ENCODE measurements around the gene RNASE13.
"Not testable (repeated sequence)": the region's sequence is repeated elsewhere in the genome, so short reads cannot be mapped to it uniquely, and the experiment has no call there.

Gene RNASE13

DNA sequence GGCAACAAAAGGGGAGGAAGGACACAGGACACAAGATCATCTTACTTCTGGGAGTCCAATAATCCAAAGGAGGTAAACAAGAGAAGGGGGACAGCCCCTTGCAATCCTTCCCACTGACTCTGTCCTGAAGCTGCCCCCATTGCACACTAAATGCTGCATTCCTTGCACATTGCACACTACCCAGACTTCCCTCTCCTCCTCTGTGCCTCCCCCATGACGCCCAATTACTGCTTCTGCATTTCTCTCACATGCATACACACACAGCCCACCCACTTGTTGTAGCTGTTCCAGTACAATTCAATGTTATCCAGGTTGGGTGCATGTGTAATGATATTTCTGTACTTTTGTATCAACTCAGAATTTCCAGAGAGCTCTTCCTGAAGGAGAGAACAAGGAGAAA, 15.2 kb downstream of the RNASE13 start:
- no peak for DNase-seq

DNA sequence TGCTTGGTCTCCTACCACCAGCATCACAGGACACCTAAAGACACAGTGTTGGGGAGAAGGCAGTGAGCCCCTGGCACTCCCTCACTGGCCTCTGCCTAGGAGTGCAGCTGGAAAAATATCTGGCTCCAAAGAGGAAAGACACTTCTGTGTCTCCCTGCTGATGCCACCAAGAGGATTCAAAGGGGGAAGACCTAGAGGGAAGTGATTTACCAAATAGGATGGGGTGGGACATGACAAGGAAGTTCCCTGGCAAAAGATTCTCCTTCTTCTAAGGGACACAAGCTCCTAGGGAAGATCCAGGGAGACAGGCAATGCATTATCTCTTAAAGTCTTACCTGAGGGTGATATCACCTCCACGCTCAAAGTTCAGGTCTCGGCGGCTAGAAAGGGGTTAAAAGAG, 15.8 kb downstream of the RNASE13 start:
- no peak for DNase-seq

DNA sequence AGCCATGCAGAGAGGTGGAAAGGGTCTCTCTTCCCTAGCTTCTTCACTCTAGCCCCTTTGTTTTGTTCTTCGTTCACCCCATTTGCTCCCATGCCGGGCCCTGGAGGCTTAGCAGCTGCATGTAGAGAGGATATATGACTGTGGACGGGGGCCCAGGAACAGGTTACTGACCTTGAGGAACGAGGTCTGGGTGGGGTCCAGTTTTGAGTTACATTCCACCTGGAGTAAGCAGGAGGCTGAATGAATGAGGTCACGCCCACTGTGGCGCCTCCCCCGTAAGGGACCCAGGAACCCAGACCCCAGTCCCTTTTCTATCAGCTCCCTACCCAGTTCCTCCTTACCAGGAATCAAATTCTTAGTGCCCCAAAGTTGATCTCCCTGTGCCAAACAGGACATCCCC, 16.3 kb downstream of the RNASE13 start:
- no peak for DNase-seq

DNA sequence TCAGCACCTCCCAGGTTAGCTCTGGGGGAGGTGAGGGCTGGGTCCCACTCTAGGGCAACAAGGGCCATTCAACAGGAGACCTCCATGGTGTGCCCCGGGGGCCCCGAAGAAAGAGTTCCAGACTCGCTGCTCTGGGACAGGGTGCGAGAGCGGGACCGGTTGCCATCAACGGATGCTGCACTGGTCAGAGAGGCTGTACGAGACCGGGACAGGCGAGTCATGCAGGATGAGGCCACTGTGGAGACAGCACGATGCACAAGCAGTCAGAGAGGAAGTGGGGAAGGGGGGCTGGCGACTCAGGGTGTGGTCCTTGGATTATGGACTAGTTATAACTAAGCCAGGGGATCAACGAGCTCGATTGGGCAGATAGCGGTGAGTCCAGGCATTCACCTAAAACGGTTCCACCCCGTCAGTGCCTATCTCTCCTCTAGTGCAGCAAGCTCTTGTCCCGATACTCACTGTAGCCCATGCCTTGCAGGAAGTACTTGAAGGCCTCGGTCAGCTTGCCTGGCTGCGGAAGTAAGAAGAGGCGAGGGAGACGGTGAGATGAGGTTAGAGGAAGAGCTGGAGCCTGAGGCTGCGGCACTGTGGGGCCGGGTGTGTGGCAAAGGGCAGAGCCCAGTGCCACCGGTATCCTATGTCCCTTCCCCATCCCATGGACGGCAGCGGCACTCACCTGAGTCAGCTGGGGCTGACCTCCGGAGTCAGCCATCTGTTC, 16.9 kb downstream of the RNASE13 start:
- no peak for DNase-seq

DNA sequence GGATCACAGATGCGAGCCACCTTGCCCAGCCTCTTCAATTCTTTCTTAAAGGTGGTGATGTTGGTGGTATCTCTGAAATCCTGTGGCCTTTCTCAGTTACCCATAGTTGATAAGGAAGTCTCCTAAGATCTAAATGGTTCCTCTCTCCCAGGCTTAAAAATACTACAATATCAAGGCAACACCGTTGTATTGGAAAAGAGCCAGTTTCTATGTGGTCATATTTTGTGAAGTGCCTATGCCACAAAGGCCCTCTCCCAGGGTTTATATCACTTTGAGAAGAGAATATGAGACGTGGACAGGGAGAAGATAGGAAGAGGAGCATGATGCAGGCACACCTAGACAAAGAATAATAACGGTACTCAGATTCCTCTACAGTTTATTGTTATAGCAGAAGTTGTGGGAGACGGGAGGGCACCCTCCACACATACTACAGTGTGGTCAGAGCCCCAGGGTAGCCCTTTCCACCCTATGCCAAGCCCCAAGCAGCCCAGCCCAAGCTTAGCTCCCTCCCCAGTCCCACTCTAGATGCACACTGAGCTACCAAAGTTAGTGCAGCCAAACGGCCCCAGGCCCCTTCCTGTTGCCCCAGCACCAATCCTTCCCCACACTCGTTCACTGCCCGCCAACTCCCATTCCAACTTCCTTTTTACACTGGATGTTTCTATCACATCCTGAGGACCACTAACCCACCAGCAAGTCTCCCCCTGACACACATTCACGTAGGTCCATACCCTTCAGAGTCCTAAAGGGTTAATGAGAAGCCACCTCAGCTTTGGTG, 18.0 kb downstream of the RNASE13 start:
- DNase-seq = no peak

DNA sequence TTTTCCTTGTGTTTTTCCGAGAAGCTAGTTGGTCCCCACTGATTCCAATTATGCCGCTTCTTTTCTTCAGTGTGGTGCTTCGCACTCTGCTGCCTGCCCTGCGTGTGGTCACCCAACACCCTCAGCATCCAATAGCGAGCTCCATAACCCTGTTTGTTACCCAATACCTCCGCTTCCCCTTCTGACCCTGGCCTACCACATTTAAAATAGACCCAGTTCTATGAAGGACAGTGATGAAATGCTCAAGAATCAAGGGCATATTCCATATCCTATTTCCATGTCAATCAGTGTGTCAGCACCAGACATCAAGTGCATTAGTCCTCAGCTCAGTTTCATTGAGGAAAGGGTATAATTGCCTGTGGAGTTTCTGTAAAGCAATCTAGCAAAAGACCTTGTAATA, 19.3 kb downstream of the RNASE13 start:
- DNase-seq = no peak

DNA sequence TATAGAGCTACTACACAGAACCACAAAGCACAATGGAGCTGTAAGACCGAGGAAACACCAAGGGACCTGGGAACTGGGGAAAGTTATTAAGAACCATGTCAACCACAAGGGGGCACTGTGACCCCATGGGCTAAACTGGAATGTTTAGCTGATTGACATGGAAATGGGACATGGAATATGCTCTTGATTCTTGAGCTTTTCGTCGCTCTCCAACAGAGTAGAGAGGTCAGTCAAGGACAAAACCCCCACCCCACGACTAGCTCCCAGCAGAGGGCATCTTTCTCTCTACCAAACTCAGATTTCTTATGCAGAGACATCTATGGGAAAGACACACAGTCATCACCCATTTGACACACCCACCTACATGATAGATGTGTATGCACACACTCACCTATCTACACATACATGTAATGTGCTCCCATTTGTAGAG, 19.8 kb downstream of the RNASE13 start:
- DNase-seq = peak; percentile 70

DNA sequence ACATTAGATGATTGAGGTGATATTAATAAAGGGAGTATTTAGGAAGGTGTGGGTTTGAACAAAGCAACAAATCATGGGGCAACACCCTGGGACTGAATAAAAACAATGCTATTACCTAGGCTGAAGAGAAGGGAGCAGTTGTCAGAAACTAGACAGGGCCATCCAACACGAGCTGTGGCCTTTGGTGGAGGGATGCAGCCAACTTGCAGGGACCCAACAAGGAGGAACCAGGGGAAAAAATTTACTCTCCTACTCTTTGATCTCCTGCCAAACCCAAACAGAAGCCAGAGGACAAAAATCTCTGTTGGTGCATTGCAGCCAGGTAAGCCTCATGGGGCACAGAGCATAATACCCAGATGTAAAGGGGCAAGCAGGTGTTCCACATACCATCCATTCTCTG, 23.5 kb downstream of the RNASE13 start:
- no peak for DNase-seq

DNA sequence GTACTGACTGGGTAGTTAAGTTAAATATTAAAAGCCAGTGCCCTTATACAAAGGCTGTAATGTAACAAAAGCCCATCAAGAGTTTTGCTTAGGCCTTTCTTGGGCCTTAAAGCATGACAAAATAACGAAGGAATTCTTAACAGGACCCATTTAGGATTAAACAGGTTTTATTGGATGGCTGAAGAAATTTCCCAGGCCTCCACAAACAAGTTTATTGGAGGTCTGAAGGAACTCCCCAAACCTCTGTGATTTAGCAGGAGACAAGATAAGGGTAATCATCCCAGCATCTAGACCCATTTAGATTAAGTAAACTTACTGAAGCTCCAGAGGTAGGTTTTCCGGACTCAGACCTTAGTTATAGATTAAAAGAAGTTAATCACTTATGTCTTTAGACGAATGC, 24.9 kb downstream of the RNASE13 start:
- DNase-seq = not testable (repeated sequence)

DNA sequence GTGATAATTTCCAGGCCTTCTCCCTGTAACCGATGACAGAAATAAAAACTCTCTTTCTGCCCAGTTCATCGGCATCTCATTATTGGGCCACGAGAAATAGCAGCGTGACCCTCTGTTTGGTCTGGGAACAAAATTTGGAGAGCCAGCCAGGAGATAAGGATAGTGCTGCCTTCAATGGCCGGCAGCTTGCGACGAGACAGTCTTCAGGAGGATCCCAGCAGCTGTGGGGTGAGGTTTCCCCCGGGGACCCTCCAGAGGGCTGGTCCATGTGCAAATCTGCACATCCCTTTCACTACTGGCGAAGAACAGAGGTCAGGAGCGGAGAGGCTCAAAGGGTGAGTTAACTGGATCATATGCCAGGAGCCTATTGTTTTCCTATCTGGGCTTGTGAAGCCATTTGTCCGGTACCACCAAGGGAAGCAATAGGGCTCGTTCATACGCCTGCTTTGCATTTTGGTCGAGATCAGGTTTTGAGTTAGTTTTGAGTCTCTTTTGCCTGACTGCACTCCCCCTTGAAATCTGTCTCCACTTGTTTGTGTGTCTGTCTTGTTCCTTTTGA, 30.7 kb downstream of the RNASE13 start:
- no peak for DNase-seq

DNA sequence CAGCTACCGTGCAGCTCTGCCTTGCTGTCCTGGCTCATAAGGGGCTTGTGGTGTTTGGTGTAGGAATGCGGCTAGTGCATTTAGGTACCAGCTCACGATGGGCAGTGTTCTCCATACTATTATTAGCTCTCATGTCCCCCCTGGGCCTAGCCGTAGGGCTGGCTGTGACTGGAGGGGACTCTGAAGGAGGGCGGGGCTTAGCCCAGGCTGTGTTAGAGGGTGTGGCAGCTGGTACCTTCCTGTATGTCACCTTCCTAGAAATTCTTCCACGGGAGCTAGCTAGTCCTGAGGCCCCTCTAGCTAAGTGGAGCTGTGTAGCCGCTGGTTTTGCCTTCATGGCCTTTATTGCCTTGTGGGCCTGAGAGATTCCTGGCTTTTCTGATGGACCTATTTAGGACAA, 33.4 kb downstream of the RNASE13 start:
- no peak for DNase-seq

DNA sequence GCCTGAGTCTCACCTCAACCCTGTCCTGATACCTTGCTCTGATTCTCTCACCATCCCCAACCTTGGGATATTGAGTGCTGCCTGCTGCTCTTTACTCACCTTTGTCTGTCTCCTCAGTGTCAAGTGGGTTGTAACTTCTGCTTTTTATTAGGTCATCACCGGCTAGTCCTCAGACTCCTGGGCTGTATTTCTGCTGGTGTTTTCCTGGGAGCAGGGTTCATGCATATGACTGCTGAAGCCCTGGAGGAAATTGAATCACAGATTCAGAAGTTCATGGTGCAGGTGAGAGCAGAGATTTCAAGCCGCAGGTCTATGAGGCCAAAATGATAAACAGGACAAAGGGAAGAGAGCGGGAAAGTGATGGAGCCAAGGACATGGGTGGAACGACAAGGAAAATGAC, 35.0 kb downstream of the RNASE13 start:
- DNase-seq = no peak

DNA sequence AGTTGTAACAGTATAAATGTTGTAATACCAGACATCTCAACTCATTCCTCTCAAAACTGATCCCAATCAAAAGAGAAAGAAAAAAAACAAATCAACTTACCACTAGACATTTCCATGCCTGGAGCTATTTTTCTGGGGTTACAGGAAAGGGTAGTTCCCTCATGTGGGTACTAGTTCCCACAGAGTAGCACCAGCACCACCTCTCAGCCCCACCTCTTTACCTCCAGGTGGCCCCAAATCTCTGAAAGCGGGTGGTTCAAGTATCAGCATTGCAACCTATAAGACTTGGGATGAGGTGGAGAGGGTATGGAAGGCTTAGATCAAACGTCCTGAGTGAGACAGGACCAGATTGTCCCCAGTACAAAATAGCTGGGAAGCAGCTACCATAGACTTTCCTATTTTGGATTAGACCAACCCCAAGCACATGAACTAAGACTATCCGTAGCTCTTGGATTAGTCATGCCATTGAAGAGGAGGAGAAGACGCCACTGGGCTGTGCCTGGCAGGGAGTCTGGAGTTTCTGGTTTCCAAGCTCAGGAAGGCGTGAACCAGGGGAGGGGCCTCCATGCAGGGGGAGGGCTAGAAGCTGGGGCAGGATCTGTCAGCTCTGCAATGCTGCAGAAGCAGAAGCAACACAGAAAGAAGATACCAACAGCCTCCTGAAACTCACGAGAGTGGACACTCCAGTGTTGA, 35.8 kb downstream of the RNASE13 start, which contains the start of gene SLC39A2:
Gene SLC39A2 (plus strand): TSS at position 620 of the 693 bp plus-strand sequence. CDS start 154 bp downstream, outside the sequence.
- no peak for DNase-seq

DNA sequence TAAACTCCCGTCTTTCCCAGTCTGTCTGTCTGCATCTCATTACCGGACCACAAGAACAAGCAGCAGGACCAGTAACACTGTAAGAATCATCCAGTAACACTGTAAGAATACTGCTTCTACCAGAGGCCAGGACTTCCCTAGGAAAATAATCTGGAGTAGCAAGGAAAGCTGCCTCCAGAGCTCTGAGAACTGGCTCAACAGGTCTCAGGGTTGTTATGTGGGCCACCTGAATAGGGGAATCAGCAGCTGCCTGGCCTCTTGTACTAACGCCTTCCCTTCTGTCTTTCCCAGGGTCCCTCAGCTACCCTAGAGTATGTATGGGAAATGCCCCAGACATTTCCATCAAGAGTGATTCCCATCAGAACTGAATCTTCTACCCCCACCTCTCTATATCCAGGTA, 36.5 kb downstream of the RNASE13 start:
- no peak for DNase-seq

DNA sequence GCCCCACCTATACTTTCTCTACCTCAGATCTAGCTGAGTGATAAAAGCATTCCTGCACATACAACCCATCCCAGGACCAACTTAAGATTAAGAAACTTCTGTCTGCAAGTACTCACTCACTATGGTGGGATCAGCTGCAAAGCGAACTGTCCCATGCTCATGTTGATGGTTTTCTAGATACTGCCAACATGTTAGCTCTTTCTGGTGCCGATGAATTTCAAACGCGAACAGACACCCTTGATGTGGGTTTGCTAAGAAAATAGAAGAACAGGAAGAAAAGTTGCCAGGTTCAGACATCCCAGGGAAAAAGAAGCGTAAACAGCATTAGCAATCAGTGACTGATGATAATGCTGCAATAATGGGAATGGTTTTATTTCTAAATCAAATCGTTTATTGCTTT, 37.0 kb downstream of the RNASE13 start:
- no peak for DNase-seq

DNA sequence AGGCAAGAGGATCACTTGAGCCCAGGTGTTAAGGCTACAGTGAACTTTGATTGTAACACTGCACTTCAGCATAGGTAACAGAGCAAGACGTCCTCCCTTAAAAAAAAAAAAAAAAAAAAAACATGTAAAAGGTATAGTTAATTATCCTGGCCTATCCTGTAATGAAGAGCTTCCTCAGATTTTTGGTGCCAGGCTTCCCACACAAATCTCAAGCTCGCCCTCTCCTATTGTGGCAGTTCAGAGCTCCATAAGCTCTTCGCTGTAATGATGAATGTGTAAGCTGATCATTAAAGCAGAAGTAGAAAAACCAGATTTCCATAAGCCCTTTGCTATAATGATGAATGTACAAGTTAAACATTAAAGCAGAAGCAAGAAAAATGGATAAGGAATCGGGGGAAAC, 37.5 kb downstream of the RNASE13 start:
- DNase-seq = no peak

DNA sequence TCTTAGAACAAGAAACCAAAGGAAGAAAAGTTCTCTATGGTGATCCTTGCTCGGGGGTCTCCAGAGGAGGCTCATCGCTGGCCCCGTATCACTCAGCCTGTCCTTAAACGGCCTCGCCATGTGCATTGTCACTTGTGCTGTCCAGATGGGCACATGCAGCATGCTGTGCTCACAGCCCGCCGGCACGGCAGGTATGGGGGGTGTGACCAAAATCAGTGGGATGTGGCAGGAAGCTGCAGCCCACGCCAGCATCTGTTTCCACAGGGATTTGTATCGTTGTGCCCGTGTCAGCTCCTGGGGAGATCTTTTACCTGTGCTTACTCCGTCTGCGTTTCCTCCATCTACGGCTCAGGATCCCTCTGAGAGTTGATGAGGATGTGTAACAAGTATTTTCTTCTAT, 38.1 kb downstream of the RNASE13 start:
- no peak for DNase-seq

DNA sequence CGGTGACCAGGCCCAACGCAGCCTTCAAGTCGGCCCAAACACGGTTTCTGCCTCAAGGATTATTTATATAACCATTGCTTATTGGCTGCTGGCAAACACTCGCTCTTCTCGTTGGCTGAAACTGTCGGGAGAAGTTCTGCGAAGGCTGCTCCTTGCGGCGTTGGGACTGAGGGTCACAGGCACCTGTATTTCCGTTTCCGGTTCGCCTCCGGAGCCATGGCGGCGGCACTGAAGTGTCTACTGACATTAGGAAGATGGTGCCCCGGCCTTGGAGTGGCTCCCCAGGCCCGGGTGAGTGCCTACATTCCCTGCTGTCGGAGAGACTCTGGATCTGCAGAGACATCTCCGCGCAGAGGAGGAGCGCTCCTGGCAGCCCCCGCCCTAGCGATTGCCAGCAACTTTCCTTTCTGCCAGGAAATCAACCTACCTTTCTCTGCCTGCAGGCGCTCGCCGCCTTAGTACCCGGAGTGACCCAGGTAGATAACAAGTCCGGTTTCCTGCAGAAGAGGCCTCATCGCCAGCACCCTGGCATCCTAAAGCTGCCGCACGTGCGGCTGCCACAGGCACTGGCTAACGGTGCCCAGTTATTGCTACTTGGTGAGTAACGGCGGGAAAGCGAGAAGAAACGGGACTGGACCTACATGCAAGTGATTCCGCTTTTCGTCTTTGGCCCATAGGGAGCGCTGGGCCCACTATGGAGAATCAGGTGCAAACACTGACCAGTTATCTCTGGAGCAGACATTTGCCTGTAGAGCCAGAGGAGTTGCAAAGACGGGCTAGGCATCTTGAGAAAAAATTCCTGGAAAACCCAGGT, 44.6 kb downstream of the RNASE13 start, which contains the start of gene METTL17:
Gene METTL17 (plus strand): TSS at position 194 of the 814 bp plus-strand sequence. CDS start 23 bp downstream, at position 217.
- peak; percentile 86 for DNase-seq

DNA sequence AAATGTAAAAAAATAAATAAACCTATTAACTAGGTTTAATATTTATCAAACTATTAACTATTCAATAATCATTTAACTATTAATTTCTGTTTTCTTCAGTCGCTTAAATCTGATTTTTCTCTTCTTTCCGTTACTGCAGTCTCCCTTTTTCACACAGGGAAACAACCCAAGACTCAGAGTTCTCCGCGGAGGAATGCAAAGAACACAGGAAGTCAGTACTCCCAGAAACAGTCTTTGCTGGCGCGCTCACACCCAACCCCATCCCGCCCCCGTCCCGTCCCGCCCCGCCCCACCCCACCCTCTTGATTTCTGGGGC, 45.2 kb downstream of the RNASE13 start:
- DNase-seq = no peak

DNA sequence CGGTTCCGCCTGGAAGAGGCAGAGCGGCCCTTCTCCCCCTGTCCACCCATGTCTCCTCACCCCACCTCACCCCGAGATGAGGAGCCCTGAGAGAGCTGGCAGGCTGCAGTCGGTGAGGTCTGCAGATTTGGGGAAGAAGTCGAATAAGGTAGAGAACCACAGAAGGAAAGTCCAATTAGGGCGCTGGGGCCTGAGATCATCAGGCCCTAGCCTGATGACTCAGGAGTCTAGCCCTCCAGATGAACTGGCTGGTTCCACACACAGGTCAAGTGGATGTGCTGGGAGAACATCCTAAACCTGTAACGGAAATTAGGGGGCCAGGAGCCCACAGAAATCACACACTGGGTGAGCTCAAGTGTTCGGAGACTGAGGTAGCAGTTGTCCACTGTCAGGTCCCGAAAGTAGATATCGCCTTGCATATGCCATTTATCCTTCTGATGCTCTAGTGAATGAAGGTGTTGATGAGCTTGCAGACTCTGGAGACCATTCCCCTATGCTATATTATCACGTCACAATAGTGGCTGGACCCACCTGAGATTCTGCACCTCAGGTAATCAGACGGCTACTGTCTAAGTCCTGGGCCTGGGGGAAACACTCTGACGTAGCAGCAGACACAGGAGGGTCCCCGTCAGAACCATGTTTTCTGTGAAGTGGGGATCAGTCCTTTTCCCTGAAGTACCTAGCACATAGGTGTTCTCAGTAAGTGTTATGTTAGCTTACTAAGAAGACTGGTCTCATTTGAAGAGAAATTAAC, 45.7 kb downstream of the RNASE13 start:
- no peak for DNase-seq

DNA sequence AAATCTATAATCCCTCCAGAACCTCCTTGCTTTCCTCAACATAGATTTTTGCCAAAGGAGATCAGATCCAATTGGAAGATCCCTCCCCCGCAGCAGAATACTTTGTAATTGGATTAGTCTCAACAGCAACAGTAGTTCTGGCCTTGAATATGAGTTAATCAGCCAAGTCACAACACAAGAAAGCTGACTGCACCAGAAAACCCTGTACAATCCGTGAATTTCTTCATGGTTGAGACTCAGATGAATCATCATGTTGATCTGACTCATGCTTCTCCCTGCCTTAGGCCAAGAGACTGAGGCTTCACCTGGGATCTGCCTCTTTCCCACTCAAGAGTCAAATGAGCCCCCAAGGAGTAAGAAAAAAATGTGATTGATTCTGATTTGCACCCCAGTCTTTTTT, 47.8 kb downstream of the RNASE13 start:
- DNase-seq = no peak

DNA sequence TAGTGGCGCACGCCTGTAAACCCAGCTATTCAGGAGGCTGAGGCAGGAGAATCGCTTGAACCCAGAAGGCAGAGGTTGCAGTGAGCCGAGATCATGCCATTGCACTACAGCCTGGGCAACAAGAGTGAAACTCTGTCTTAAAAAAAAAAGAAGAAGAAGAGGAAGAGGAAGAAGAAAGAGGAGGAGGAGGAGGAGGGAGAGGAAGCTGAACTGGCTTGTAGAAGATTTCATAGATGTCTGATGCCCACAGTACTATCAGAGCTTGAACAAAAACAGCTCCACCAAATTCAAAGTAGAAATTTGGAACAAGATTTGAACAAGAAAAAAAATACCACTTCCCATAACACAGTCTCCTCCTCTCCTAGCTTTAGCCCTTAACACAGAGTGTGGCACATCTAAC, 49.0 kb downstream of the RNASE13 start:
- DNase-seq = not testable (repeated sequence)
